Nephron (organoid): ENCODE results near the gene ALK.

Experiments used
- H3K27ac Mint-ChIP-seq, 3 experiments: 2 replicates each; pipeline ENCODE4 v1.8.0; 2020; ENCODE audit warnings: mixed read lengths in 3 of 3, mild to moderate bottlenecking in 2 of 3, moderate library complexity in 1 of 3
- H3K27me3 Mint-ChIP-seq: 2 replicates; pipeline ENCODE4 v1.8.0; 2021; ENCODE audit warnings: low read depth, mild to moderate bottlenecking, moderate library complexity, mixed read lengths
- H3K36me3 Mint-ChIP-seq: 2 replicates; pipeline ENCODE4 v1.8.0; 2020; ENCODE audit warnings: low read depth, mixed read lengths
- H3K4me1 Mint-ChIP-seq: 2 replicates; pipeline ENCODE4 v1.8.0; 2020; ENCODE audit warnings: mixed read lengths
- H3K4me3 Mint-ChIP-seq, 3 experiments: 2 replicates each; pipeline ENCODE4 v1.8.0; 2020; ENCODE audit warnings: mild to moderate bottlenecking in 3 of 3, mixed read lengths in 3 of 3, moderate library complexity in 2 of 3
- H3K9me3 Mint-ChIP-seq: 2 replicates; pipeline ENCODE4 v1.8.0; 2020; ENCODE audit warnings: mixed read lengths
- TF ChIP-seq, protein P1 (sequence below), 3 experiments: fragments of 200-600 bp; sonication (generic); IDR thresholded peaks; one replicate each; pipeline ENCODE4 v1.5.0; 2021; ENCODE audit warnings: antibody characterized with exemption in 3 of 3; ENCODE audit not compliant: unreplicated experiment in 3 of 3

Gene ALK

DNA sequence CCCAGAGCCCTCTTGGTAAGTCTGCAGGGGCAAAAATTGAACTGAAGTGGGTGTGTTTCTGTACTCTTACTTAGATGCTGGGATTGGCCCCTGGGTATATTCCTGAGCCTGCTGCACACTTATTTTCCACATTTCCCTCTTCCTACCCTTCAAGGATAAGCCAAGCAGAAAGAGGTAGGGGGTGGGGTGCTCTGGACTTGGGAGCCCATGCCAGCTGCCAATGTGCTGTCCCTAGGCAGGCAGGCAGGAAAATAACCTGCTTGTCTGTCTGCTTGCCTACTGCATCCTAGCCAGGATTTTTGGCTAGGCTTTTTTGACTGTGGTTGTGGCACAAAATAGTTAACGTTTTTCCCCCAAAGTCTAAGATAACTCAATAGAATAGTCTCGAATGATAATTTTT, 234.3 kb downstream of the ALK start:
- Mint-ChIP-seq H3K4me1 (peaks cover 5% of the 10 kb centered on the region), H3K36me3 (no peaks in the 10 kb centered on the region), H3K9me3 (no peaks in the 10 kb centered on the region), H3K4me3 (no peak overlapping the region), H3K27me3 (peaks cover 8% of the 10 kb centered on the region), H3K27ac (no peak overlapping the region)
- TF ChIP-seq, protein P1, sequence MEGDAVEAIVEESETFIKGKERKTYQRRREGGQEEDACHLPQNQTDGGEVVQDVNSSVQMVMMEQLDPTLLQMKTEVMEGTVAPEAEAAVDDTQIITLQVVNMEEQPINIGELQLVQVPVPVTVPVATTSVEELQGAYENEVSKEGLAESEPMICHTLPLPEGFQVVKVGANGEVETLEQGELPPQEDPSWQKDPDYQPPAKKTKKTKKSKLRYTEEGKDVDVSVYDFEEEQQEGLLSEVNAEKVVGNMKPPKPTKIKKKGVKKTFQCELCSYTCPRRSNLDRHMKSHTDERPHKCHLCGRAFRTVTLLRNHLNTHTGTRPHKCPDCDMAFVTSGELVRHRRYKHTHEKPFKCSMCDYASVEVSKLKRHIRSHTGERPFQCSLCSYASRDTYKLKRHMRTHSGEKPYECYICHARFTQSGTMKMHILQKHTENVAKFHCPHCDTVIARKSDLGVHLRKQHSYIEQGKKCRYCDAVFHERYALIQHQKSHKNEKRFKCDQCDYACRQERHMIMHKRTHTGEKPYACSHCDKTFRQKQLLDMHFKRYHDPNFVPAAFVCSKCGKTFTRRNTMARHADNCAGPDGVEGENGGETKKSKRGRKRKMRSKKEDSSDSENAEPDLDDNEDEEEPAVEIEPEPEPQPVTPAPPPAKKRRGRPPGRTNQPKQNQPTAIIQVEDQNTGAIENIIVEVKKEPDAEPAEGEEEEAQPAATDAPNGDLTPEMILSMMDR (IDR thresholded peaks at IDR 0.05; ENCODE audit: unreplicated experiment in 3 of 3) = no peak

DNA sequence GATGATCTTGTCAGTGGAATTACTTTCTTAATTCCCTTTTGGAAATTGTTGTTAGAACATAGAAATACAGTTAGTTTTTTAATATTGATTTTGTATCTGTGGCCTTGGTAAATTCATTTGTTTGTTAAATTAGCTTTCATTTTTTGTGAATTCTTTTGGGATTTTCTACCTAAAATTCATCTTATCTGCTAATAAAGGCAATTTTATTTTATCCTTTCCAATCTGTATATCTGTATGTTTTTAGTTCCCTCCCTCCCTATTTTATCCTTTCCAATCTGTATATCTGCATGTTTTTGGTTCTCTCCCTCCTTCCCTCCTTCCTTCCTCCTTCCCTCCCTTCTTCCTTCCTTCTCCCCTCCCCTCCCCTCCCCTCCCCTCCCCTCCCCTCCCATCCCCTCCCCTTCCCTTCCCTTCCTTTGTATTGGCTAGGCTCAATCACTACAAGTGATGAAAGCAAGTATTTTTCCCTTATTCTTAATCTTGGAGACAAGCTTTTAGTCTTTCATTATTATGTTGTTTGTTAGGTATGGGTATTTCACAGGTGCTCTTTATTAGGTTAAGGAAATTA, 244.4 kb downstream of the ALK start:
- Mint-ChIP-seq H3K27ac (no peak overlapping the region), H3K36me3 (no peaks in the 10 kb centered on the region)

DNA sequence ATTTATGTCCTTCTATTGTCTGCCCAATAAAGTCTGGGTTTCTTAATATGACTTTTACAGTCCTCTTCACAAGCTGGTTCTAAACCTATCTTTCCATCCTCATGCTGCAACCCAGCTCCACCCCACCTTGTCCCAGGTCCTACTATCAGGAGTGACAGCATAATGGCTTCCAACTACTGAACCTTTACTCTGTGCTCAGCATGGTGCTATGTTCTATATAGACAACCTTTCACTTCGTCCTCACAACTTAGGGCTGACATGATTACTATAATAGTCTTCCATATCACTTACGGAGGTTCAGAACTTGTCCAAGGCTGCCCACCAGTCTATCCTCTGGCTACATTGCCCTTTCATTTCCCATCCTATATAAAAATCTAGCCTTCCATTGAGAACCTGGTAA, 256.8 kb downstream of the ALK start:
- H3K27me3 Mint-ChIP-seq = peaks cover under 1% of the 10 kb centered on the region
- no peaks in the 10 kb centered on the region for H3K36me3 Mint-ChIP-seq
- H3K4me1 Mint-ChIP-seq = peaks cover 12% of the 10 kb centered on the region
- peaks cover 13% of the 10 kb centered on the region for H3K9me3 Mint-ChIP-seq
- H3K27ac Mint-ChIP-seq = no peak overlapping the region
- no peak overlapping the region for H3K4me3 Mint-ChIP-seq
- TF ChIP-seq, protein P1 (IDR thresholded peaks at IDR 0.05; ENCODE audit: unreplicated experiment in 3 of 3) = no peak

More for the DNA sequence above, 244.4 kb downstream of the ALK start:
- TF ChIP-seq, protein P1 (IDR thresholded peaks at IDR 0.05; ENCODE audit: unreplicated experiment in 3 of 3) = no peak
- H3K27me3 Mint-ChIP-seq = peaks cover 8% of the 10 kb centered on the region
- H3K4me1 Mint-ChIP-seq = no peaks in the 10 kb centered on the region
- H3K4me3 Mint-ChIP-seq = no peak overlapping the region
- peaks cover 27% of the 10 kb centered on the region for H3K9me3 Mint-ChIP-seq

DNA sequence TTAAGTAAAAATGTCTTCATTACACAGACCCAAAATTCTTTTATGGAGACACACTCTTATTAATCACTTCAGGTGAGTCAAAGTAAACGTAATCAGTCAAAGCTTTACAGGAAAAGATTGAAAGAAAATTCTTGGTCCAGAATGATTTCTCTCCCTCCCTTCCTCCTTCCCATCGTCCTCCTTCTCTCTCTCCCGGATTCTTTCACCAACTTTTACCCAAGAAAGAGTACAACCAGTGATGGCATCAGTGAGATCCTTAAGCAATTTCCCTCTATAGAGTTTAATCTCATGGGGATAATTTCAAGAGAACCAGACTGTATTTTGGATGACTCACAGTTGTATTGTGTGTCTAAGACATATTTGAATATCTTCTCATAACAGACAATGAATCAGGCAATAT, 258.1 kb downstream of the ALK start:
- Mint-ChIP-seq H3K9me3 (peaks cover 2% of the 10 kb centered on the region), H3K36me3 (no peaks in the 10 kb centered on the region), H3K4me1 (peaks cover 18% of the 10 kb centered on the region), H3K4me3 (no peak overlapping the region), H3K27me3 (peaks cover 5% of the 10 kb centered on the region), H3K27ac (no peak overlapping the region)
- TF ChIP-seq, protein P1 (IDR thresholded peaks at IDR 0.05; ENCODE audit: unreplicated experiment in 3 of 3) = no peak

DNA sequence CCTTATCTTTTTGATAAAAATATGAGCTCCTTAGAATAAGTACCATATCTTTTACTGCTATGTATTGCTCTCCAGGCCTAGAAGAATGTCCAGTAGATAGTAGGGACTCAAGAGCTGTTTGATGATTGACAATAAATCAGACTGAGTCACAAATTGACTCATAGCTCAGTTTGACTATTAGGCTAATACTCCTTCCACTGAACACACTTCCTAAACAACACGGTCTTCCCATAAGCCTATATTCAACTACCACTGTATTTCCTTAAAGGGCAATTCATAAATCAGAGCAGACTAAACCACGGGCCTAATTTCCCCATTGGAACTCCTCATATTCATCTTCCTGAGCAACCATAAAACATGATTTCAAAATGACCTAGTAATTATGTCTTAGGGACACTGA, 258.5 kb downstream of the ALK start:
- H3K27me3 Mint-ChIP-seq = peaks cover 5% of the 10 kb centered on the region
- no peaks in the 10 kb centered on the region for H3K9me3 Mint-ChIP-seq
- TF ChIP-seq, protein P1 (IDR thresholded peaks at IDR 0.05; ENCODE audit: unreplicated experiment in 3 of 3) = no peak
- H3K4me1 Mint-ChIP-seq = peaks cover 22% of the 10 kb centered on the region
- H3K27ac Mint-ChIP-seq = no peak overlapping the region
- H3K4me3 Mint-ChIP-seq = no peak overlapping the region
- no peaks in the 10 kb centered on the region for H3K36me3 Mint-ChIP-seq

DNA sequence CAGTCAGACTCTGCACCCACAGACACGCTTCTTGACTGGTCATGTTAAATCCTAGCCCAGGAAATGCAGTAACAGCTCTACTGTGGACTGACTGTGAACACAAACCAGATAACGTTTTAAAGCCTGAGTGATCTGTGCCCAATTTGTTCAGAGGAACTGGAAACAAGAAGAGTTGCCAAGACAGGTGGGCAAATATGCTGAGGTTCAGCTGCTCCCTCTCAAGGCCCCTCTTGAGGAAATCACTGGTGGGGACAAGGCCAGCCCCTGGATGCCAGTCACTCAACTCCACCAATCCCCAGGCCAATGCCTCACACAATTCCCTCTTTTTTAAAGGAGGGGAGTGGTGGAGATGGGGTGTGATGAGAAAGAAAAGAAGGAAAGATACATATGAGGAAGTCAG, 261.2 kb downstream of the ALK start:
- no peaks in the 10 kb centered on the region for H3K36me3 Mint-ChIP-seq
- peak overlapping the region in 2 of 3 experiments; percentile 5 to 55 for H3K27ac Mint-ChIP-seq
- peaks cover 45% of the 10 kb centered on the region for H3K4me1 Mint-ChIP-seq
- peaks cover 5% of the 10 kb centered on the region for H3K27me3 Mint-ChIP-seq
- no peaks in the 10 kb centered on the region for H3K9me3 Mint-ChIP-seq
- H3K4me3 Mint-ChIP-seq = no peak overlapping the region
- TF ChIP-seq, protein P1 (IDR thresholded peaks at IDR 0.05; ENCODE audit: unreplicated experiment in 3 of 3) = no peak
